HFFc6 (cell line): ENCODE measurements around the gene KLC3. TPM values are rescaled to one million over a fixed set of nuclear protein-coding genes. Genes with fewer than 3 reads are reported as not detected.
"Not testable (repeated sequence)": the region's sequence is repeated elsewhere in the genome, so short reads cannot be mapped to it uniquely, and the experiment has no call there.

Source experiments
- DNase-seq: peaks from one replicate; pipeline ENCODE4 v3.0.0-alpha.2; 2018
- H3K27ac Mint-ChIP-seq: 2 replicates; pipeline ENCODE4 v1.8.0; 2020; ENCODE audit warnings: mild to moderate bottlenecking, mixed read lengths
- H3K27me3 Mint-ChIP-seq: 2 replicates; pipeline ENCODE4 v1.8.0; 2021; ENCODE audit warnings: mild to moderate bottlenecking, moderate library complexity, mixed read lengths; ENCODE audit not compliant: insufficient read depth
- H3K36me3 Mint-ChIP-seq: 2 replicates; pipeline ENCODE4 v1.8.0; 2021; ENCODE audit warnings: low read depth, mixed read lengths
- H3K4me1 Mint-ChIP-seq: 2 replicates; pipeline ENCODE4 v1.8.0; 2020; ENCODE audit warnings: low read depth, mixed read lengths
- H3K4me3 Mint-ChIP-seq: 2 replicates; pipeline ENCODE4 v1.8.0; 2020; ENCODE audit warnings: mild to moderate bottlenecking, moderate library complexity, mixed read lengths
- H3K9me3 Mint-ChIP-seq: 2 replicates; pipeline ENCODE4 v1.8.0; 2020; ENCODE audit warnings: mild to moderate bottlenecking, mixed read lengths
- CTCF ChIP-seq: fragments of 200-600 bp; sonication (generic); IDR thresholded peaks from 2 replicates; pipeline ENCODE4 v1.5.0; 2021; ENCODE audit warnings: antibody characterized with exemption, mild to moderate bottlenecking
- total RNA-seq, 6 experiments: library from RNA; stranded (reverse); fragmentation: NEBNext Ultra II Directional; extraction: Animal tissue kit (Norgen Biotek cat#: 25700); gene quantifications; 2 replicates in 1 of 6; 3 replicates in 5 of 6; pipeline ENCODE4 v1.2.3, GENCODE V29; 2021

The KLC3 gene
- total RNA-seq, 6 experiments from 2014 or later = not detected

GRCh38 chr19:45306518-45307027 lies 34.0 kb upstream of the KLC3 start:
- TF ChIP-seq CTCF = no peak
- Mint-ChIP-seq H3K9me3 (peaks cover 4% of the 10 kb centered on the region; the same call in 1 of the 2 replicates), H3K4me1 (peaks cover 10% of the 10 kb centered on the region), H3K27ac (no peak overlapping the region), H3K4me3 (no peak overlapping the region), H3K27me3 (peaks cover 13% of the 10 kb centered on the region), H3K36me3 (peaks cover 6% of the 10 kb centered on the region)
- DNase-seq = no peak

- peaks cover 10% of the 10 kb centered on the region for H3K4me1 Mint-ChIP-seq
- DNase-seq = no peak
- H3K27ac Mint-ChIP-seq = no peak overlapping the region
- no peak overlapping the region for H3K4me3 Mint-ChIP-seq
- H3K27me3 Mint-ChIP-seq = peaks cover 13% of the 10 kb centered on the region
- TF ChIP-seq CTCF = no peak
- peaks cover 4% of the 10 kb centered on the region; the same call in 1 of the 2 replicates for H3K9me3 Mint-ChIP-seq
- peaks cover 6% of the 10 kb centered on the region for H3K36me3 Mint-ChIP-seq
Measured at GRCh38 chr19:45307361-45307760, 33.2 kb upstream of the KLC3 start.

GRCh38 chr19:45309322-45309721 lies 31.2 kb upstream of the KLC3 start:
- not testable (repeated sequence) for H3K27ac Mint-ChIP-seq, H3K4me3 Mint-ChIP-seq, H3K36me3 Mint-ChIP-seq, H3K9me3 Mint-ChIP-seq, DNase-seq
- H3K27me3 Mint-ChIP-seq = peaks cover 23% of the 10 kb centered on the region
- H3K4me1 Mint-ChIP-seq = peaks cover 10% of the 10 kb centered on the region

- H3K36me3 Mint-ChIP-seq = no peaks in the 10 kb centered on the region
- DNase-seq = no peak
- TF ChIP-seq CTCF = no peak
- H3K27me3 Mint-ChIP-seq = peaks cover 29% of the 10 kb centered on the region
- no peak overlapping the region for H3K27ac Mint-ChIP-seq
- H3K4me3 Mint-ChIP-seq = no peak overlapping the region
- no peaks in the 10 kb centered on the region for H3K4me1 Mint-ChIP-seq
- no peaks in the 10 kb centered on the region for H3K9me3 Mint-ChIP-seq
Measured at GRCh38 chr19:45311621-45312020, 28.9 kb upstream of the KLC3 start.

- not testable (repeated sequence) for H3K27ac Mint-ChIP-seq, DNase-seq, H3K36me3 Mint-ChIP-seq, H3K9me3 Mint-ChIP-seq, H3K4me3 Mint-ChIP-seq, H3K4me1 Mint-ChIP-seq
- peaks cover 32% of the 10 kb centered on the region for H3K27me3 Mint-ChIP-seq
Measured at GRCh38 chr19:45312285-45312684, 28.3 kb upstream of the KLC3 start.

- no peak overlapping the region for H3K4me3 Mint-ChIP-seq
- TF ChIP-seq CTCF = no peak
- peaks cover 39% of the 10 kb centered on the region for H3K27me3 Mint-ChIP-seq
- no peak overlapping the region for H3K27ac Mint-ChIP-seq
- no peaks in the 10 kb centered on the region for H3K4me1 Mint-ChIP-seq
- no peaks in the 10 kb centered on the region for H3K36me3 Mint-ChIP-seq
- DNase-seq = no peak
- H3K9me3 Mint-ChIP-seq = no peaks in the 10 kb centered on the region
Measured at GRCh38 chr19:45314708-45315245, 25.8 kb upstream of the KLC3 start.
